Thyroid gland (tissue), 4 donors: ENCODE results near the gene SREBF2. TPM values are rescaled to one million over a fixed set of nuclear protein-coding genes. Genes with fewer than 3 reads are reported as not detected.

ENCODE experiments used
- DNase-seq, 2 donors: peaks; one replicate each; pipeline ENCODE4 v3.0.0-alpha.2; 2019
- H3K27ac ChIP-seq, 3 donors: fragments of 200-600 bp; sonication (generic); 1 replicate in 2 of 3; 2 replicates in 1 of 3; pipeline ENCODE4 v1.5.1; 2016 to 2019; ENCODE audit warnings: mild to moderate bottlenecking in 1 of 3, moderate library complexity in 1 of 3
- H3K27me3 ChIP-seq: fragments of 200-600 bp; sonication (generic); one replicate; pipeline ENCODE4 v1.5.1; 2019
- H3K36me3 ChIP-seq, 2 donors: fragments of 200-600 bp; sonication (generic); one replicate each; pipeline ENCODE4 v1.5.1; 2016 to 2019
- H3K4me1 ChIP-seq, 2 donors: fragments of 200-600 bp; sonication (generic); one replicate each; pipeline ENCODE4 v1.5.1; 2017 to 2019
- H3K4me3 ChIP-seq, 3 donors: fragments of 200-600 bp; sonication (generic); replicated peaks in 1 of 3; 1 replicate in 2 of 3; 2 replicates in 1 of 3; pipeline ENCODE4 v1.5.1; 2016; ENCODE audit warnings: mild to moderate bottlenecking in 1 of 3
- H3K9me3 ChIP-seq: fragments of 200-600 bp; sonication (generic); one replicate; pipeline ENCODE4 v1.5.1; 2017
- POLR2A ChIP-seq, 2 donors: fragments of 450-650 bp; IDR thresholded peaks; one replicate each; pipeline ENCODE4 v1.6.1; 2017; ENCODE audit warnings: antibody characterized with exemption in 2 of 2, mild to moderate bottlenecking in 2 of 2, moderate library complexity in 1 of 2
- WGBS, 2 donors: methylation state at CpG; one replicate each; pipeline ENCODE4 v1.1.5; 2017; 5-methylcytosine and 5-hydroxymethylcytosine counted together
- intact Hi-C: fragments of 100-400 bp; cut with DNase I; formaldehyde crosslinking; loops from one replicate; pipeline ENCODE4 v1.15.1; 2023
- total RNA-seq, 4 donors: library from RNA; depleted of rRNA; stranded (reverse); fragments of >200 nt; gene quantifications; one replicate each; pipeline ENCODE4 v1.2.3, GENCODE V29; 2016
- TF ChIP-seq, protein P1 (sequence below), 6 experiments: fragments of 200-600 bp in 3 of 6; fragments of 450-650 bp in 3 of 6; sonication (generic) in 3 of 6; IDR thresholded peaks; one replicate each; pipeline ENCODE4 v1.5.1; 2016 to 2019; ENCODE audit warnings: antibody characterized with exemption in 6 of 6, mild to moderate bottlenecking in 2 of 6, inconsistent platforms in 1 of 6, moderate library complexity in 1 of 6

SREBF2 gene
- total RNA-seq, 4 donors from 2014 or later, result 34.4 to 91.8 (median 63.7) TPM

- Histone ChIP-seq H3K27me3 (no peaks in the 10 kb centered on the region), H3K9me3 (no peaks in the 10 kb centered on the region), H3K27ac (no peak overlapping the region), H3K36me3 (peaks cover 38 to 46% of the 10 kb centered on the region in 2 donors), H3K4me3 (no peak overlapping the region), H3K4me1 (no peaks in the 10 kb centered on the region)
- DNase-seq, result no peak
- 92 to 96% methylated on average over 10 of the region's 10 CpGs for WGBS, 2 donors
- no peak for TF ChIP-seq POLR2A (IDR thresholded peaks at IDR 0.05)
- intact Hi-C loops, result no loop called here
Observed at GRCh38 chr22:41875531-41876270, 42.8 kb downstream of the SREBF2 start.

GRCh38 chr22:41876275-41876674 lies 43.4 kb downstream of the SREBF2 start:
- 94 to 95% methylated on average over 3 of the region's 3 CpGs for WGBS, 2 donors
- H3K4me3 ChIP-seq, result no peak overlapping the region
- H3K27ac ChIP-seq, result no peak overlapping the region
- H3K9me3 ChIP-seq, result no peaks in the 10 kb centered on the region
- intact Hi-C loops, result no loop called here
- H3K27me3 ChIP-seq, result no peaks in the 10 kb centered on the region
- no peaks in the 10 kb centered on the region for H3K4me1 ChIP-seq
- H3K36me3 ChIP-seq, result peaks cover 39 to 47% of the 10 kb centered on the region in 2 donors
- TF ChIP-seq POLR2A (IDR thresholded peaks at IDR 0.05), result no peak
- TF ChIP-seq, protein P1, sequence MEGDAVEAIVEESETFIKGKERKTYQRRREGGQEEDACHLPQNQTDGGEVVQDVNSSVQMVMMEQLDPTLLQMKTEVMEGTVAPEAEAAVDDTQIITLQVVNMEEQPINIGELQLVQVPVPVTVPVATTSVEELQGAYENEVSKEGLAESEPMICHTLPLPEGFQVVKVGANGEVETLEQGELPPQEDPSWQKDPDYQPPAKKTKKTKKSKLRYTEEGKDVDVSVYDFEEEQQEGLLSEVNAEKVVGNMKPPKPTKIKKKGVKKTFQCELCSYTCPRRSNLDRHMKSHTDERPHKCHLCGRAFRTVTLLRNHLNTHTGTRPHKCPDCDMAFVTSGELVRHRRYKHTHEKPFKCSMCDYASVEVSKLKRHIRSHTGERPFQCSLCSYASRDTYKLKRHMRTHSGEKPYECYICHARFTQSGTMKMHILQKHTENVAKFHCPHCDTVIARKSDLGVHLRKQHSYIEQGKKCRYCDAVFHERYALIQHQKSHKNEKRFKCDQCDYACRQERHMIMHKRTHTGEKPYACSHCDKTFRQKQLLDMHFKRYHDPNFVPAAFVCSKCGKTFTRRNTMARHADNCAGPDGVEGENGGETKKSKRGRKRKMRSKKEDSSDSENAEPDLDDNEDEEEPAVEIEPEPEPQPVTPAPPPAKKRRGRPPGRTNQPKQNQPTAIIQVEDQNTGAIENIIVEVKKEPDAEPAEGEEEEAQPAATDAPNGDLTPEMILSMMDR (IDR thresholded peaks at IDR 0.05), result no peak
- DNase-seq, result no peak

DNA sequence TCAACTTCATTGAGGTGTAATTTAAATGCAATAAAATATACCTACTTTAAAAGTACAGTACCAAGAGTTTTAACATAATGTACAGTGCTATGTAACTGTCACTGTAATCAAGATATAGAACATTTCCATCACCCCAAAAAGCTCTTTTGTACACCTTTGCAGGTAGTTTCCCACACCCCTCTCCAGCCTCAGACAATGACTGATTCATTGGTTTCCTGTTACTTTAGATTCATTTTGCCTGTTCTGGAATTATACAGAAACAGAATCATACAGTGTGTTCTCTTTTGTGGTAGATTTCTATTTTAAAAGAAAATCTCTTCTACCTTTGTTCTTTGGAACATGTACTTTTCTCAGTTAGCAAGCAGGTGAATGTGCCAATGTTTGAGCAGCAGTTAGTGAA lies 43.8 kb downstream of the SREBF2 start:
- H3K27me3 ChIP-seq, result no peaks in the 10 kb centered on the region
- DNase-seq, result no peak
- H3K4me3 ChIP-seq, result no peak overlapping the region
- intact Hi-C loops, result no loop called here
- H3K27ac ChIP-seq, result no peak overlapping the region
- H3K4me1 ChIP-seq, result no peaks in the 10 kb centered on the region
- H3K36me3 ChIP-seq, result peaks cover 39 to 47% of the 10 kb centered on the region in 2 donors
- TF ChIP-seq POLR2A (IDR thresholded peaks at IDR 0.05), result no peak
- TF ChIP-seq, protein P1 (IDR thresholded peaks at IDR 0.05), result no peak
- H3K9me3 ChIP-seq, result no peaks in the 10 kb centered on the region

- no peak overlapping the region for H3K4me3 ChIP-seq
- 96% methylated on average over 9 to 15 of the region's 16 CpGs for WGBS, 2 donors
- TF ChIP-seq, protein P1 (IDR thresholded peaks at IDR 0.05), result no peak
- no peak for TF ChIP-seq POLR2A (IDR thresholded peaks at IDR 0.05)
- no peak overlapping the region for H3K27ac ChIP-seq
- H3K36me3 ChIP-seq, result peaks cover 39 to 59% of the 10 kb centered on the region in 2 donors
- intact Hi-C loops, result no loop called here
- H3K4me1 ChIP-seq, result no peaks in the 10 kb centered on the region
- DNase-seq, result no peak
- H3K9me3 ChIP-seq, result no peaks in the 10 kb centered on the region
- H3K27me3 ChIP-seq, result no peaks in the 10 kb centered on the region
Observed at GRCh38 chr22:41880653-41881052, 47.7 kb downstream of the SREBF2 start.

DNA sequence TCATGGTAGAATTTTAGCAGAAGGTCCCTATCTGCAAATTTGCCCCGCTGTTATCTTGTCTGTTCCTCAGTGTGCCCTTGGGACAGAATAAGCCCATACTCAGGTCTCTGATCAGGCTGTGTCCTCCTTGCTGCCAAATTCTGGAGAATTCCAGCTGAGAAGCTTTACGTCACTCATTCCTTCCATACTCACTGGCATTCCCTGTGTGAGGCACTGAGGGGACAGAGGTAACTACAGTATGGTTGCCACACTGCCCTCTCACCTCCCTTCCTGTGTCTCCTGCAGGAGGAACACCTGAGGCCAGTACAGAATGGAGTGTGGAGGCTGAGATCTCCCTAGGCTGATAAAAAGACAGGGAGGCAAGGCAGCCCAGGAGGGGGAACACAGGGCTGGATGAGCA lies 50.5 kb downstream of the SREBF2 start:
- Histone ChIP-seq H3K36me3 (peaks cover 49 to 65% of the 10 kb centered on the region in 2 donors), H3K4me3 (no peak overlapping the region), H3K4me1 (no peaks in the 10 kb centered on the region), H3K27ac (no peak overlapping the region), H3K9me3 (no peaks in the 10 kb centered on the region), H3K27me3 (no peaks in the 10 kb centered on the region)
- TF ChIP-seq, protein P1 (IDR thresholded peaks at IDR 0.05), result no peak
- TF ChIP-seq POLR2A (IDR thresholded peaks at IDR 0.05), result no peak
- intact Hi-C loops, result no loop called here
- no peak for DNase-seq
- WGBS, 2 donors, result 96 to 100% methylated on average over 2 of the region's 2 CpGs
